Breast epithelium (tissue), 3 donors: ENCODE measurements around the gene NRXN3.

ENCODE experiments used
- CTCF ChIP-seq, 3 donors: fragments of 450-650 bp; IDR thresholded peaks; one replicate each; pipeline ENCODE4 v1.5.1; 2016 to 2017; ENCODE audit warnings: antibody characterized with exemption in 3 of 3, mild to moderate bottlenecking in 3 of 3, moderate library complexity in 3 of 3
- POLR2A ChIP-seq: fragments of 450-650 bp; IDR thresholded peaks from one replicate; pipeline ENCODE4 v1.6.1; 2016; ENCODE audit warnings: antibody characterized with exemption, mild to moderate bottlenecking, moderate library complexity

GRCh38 chr14:78302841-78303240, 132.7 kb downstream of the NRXN3 start:
- no peak for TF ChIP-seq POLR2A
- TF ChIP-seq CTCF (IDR thresholded peaks at IDR 0.05), result no peak
